NCI-H146 treated with DMSO at 0.1 percent for 48 hours (cell line): ENCODE measurements around the gene FIBIN.

ENCODE experiments used
- DNase-seq: peaks from one replicate; lab custom pipeline; 2025; ENCODE audit not compliant: unreplicated experiment; lab: John Stamatoyannopoulos, UW

Gene FIBIN

GRCh38 chr11:27020751-27021150 is 26.8 kb downstream of the FIBIN start:
- DNase-seq = no peak

DNA sequence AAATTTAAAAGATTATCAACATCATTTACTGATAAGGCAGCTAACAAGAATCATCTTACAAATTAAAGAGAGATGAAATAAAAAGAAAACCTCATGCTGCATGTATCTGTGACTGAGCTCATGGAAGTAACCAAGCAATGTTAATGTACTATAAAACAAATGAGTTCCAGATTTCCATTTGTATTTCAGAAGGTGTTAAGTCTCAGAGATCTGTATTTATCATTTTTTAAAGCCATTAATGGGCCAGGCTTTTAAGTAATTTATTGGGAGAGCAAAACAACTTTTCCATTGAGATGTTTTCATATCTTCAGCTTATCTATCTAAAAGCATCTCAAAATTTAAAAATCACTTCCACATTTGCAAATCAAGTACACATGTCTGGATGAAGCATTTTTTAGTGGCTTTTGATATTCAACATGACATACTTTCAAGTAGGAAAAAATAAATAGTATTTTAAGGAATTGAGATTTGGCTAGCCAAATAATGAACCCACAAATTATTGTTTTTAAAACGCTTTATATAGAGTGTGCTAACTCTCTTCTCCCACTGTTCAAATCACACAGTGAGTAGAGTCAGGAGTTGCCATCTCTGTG is 28.8 kb downstream of the FIBIN start:
- no peak for DNase-seq

GRCh38 chr11:27024865-27025264 is 31.0 kb downstream of the FIBIN start:
- DNase-seq = no peak

- DNase-seq = no peak
These were observed 31.5 kb downstream of the FIBIN start for GRCh38 chr11:27025312-27025955.

GRCh38 chr11:27025957-27026733 is 32.2 kb downstream of the FIBIN start:
- DNase-seq = no peak

DNA sequence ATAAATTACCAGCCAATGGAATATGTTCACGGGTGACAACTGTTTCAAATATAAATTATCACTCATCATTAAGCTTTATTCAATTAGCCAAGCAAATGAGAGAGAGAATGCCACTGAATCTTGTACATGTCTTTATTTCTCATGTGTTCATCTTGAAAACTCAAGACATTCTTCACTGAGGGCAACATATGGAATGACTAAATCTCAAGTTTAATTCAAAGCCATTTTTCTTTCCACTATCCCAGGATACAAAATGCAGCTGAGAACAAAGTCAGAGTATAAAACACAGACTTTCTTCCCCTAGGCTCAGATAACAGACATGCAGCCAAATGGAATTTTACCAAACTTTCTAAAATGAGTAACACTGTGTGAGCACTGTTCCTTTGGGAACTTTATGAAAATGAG is 34.7 kb downstream of the FIBIN start:
- DNase-seq = no peak

DNA sequence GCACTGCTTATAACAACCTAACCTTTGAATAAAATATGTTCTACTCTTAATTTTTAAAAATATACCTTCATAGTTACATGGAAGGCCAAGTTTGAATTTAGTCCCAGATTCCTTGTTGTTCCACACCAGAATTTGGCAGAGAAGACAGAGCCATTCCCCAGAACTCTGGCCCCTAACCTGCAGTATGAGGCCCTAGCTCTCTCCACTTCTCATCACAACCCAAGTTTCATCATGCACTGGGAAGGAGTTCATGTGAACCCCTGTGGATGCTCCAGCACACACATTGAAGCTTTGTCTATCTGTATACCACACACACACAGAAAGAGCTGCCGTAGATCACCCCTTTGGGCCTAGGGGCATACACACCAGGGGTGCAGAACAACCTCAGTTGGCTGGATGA is 36.1 kb downstream of the FIBIN start:
- no peak for DNase-seq

DNA sequence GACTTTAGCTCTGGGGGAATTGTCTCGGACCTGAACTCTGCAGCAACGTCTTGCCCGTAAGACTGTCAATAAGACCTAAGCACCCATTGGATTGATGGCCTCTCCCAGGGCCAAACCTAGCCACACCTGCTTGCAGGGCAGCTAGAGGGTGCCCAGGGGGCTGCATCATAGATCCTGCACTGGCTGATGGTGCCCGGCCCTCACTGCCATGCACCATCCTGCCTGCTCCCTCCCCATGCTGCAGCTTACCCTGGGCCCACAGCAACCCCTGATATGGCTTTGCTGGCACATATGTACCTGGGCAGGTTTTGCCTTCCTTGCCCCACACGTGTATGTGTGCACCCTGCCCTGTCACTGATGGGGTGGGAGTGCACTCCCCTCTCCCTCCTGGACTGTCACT is 37.8 kb downstream of the FIBIN start:
- no peak for DNase-seq

DNA sequence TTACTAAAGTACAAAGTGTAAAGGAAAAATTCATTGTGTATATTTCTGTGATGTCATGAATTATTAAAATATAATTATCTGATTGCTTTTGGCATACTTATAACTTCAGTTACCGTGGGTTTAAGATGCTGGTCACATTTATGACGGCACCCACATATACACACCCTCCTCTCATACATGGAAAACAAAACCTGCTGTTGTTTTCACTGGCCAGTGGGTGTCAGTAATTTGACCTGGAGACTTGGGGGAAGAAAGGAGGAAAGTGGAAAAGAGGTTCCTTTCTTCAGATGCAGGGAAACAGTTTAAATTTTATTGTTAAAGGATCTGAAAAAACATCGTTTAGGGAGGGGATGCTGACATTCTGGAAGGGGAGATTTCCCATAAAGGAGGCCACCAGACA is 46.0 kb downstream of the FIBIN start:
- no peak for DNase-seq

DNA sequence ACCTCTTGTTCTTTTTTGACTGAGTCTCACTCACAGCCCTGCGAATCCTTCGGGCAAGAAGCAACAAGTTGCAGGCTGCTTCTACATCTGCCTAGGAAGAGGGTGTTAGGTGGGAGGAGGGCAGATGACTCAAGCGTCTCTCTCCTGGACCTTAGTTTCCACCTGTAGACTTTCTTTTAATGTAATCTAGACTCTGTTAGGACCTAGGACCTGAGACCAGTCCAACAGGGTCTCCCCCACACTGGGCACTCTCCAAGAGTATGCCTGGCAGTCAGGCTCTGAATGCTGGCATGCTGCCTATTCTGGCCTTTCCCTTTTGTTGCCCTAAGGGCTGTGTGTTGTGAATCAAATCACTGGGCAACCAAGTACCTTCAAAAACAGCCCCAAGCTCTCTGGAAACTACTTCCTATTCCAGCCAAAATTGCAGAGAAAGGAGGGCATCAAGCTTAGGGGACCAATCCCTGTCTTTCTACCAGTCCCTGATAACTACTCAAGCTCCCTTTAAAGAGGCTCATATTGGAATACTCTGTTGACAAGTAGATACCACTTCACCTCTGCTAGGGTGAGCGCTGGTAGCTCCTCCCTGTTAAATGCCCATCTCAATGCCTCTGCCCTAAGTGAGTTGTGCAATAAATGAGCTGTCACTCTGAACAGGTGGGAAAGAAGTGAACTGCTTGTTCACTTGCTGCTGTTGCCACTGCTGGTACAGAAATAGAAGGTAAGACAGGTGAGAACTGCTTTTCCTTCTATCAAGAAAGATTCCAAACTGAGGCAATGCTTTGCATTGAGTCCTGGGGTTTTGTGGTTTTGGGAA is 46.6 kb downstream of the FIBIN start, which contains the start of gene BBOX1:
TSS of gene BBOX1 (plus strand) at position 514 of the 814 bp plus-strand sequence. CDS start 14,616 bp downstream, outside the sequence.
- DNase-seq = no peak

GRCh38 chr11:27041141-27041899 is 47.4 kb downstream of the FIBIN start:
- no peak for DNase-seq
